Gastroesophageal sphincter (tissue), 3 donors: ENCODE results near the gene UCHL5.

Source experiments
- EP300 ChIP-seq: sonication (generic); formaldehyde crosslinking; IDR thresholded peaks from one replicate; pipeline ENCODE4 v1.6.1; 2017; ENCODE audit warnings: antibody characterized with exemption, mild to moderate bottlenecking
- TF ChIP-seq, protein P1 (sequence below), 4 experiments: fragments of 200-600 bp in 2 of 4; fragments of 450-650 bp in 2 of 4; sonication (generic) in 1 of 4; IDR thresholded peaks; one replicate each; pipeline ENCODE4 v1.5.1; 2017 to 2019; ENCODE audit warnings: antibody characterized with exemption in 4 of 4, mild to moderate bottlenecking in 2 of 4, moderate library complexity in 2 of 4

DNA sequence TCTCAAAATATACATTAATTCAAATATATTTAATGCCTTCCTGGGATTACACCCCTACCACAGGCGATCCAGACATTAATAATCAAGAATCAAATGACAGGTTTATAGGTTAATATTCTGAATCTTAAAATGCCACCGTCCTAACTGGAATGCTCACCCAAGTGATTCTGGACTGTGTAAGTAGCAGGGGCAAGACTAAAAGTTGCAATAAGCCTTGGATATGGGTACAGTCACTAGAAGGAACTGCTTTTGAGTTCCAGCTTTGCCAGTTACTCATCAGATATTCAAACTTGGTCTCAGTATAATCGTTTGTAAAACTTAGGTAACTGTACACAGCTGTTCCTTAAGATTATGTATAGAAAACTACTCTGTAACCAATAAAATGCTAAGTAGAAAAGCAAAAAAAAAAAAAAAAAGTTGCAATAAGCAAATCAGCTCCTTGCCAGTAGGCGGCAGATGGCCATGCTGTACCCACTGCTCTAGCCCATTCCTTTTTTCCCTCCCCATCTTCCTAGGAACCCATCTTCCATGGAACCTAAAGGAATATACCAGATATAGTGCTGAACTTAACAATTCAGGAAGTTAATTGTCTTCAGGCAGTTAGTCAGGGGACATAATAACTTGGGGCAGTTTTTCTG lies 10.7 kb upstream of the UCHL5 start:
- no peak for TF ChIP-seq EP300
- TF ChIP-seq, protein P1, sequence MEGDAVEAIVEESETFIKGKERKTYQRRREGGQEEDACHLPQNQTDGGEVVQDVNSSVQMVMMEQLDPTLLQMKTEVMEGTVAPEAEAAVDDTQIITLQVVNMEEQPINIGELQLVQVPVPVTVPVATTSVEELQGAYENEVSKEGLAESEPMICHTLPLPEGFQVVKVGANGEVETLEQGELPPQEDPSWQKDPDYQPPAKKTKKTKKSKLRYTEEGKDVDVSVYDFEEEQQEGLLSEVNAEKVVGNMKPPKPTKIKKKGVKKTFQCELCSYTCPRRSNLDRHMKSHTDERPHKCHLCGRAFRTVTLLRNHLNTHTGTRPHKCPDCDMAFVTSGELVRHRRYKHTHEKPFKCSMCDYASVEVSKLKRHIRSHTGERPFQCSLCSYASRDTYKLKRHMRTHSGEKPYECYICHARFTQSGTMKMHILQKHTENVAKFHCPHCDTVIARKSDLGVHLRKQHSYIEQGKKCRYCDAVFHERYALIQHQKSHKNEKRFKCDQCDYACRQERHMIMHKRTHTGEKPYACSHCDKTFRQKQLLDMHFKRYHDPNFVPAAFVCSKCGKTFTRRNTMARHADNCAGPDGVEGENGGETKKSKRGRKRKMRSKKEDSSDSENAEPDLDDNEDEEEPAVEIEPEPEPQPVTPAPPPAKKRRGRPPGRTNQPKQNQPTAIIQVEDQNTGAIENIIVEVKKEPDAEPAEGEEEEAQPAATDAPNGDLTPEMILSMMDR (IDR thresholded peaks at IDR 0.05) = no peak
